Measurements from ENCODE around the gene BPNT1.

DNA sequence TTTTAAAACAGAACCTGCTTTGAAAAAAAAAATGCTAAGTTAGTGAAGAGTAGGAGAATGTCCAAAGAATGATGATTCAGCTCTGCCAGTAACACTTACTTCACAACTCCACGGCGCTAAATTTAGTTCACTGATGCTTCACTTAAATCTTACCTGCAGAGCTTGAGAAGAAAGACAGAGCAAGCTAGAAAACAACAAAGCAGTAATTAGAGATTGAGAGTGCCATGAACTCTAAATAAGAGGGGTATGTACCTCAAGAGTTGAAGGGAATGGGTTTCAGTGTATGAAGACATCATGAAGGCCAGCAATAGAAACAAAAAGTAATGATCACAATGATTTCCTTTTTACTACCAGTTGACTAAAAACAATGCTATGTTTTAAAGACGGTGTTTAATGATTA, 76.1 kb downstream of the BPNT1 start:
- TF ChIP-seq EZH2 (IDR thresholded peaks at IDR 0.05; ENCODE audit: insufficient read depth, poor library complexity, severe bottlenecking) (no peak), EZH2phosphoT487 (IDR thresholded peaks at IDR 0.05; ENCODE audit: insufficient read depth, low read depth) (no peak)

Data from GM23248 (cell line).